ENCODE measurements around the gene MCEE.
"Not testable (repeated sequence)": the region's sequence is repeated elsewhere in the genome, so short reads cannot be mapped to it uniquely, and the experiment has no call there.

The MCEE gene

GRCh38 chr2:71117063-71117462 lies 13.0 kb downstream of the MCEE start:
- H3K4me2 ChIP-seq: no peak overlapping the region
- H4K20me1 ChIP-seq: no peaks in the 10 kb centered on the region
- H3K36me3 ChIP-seq: peaks cover 23 to 79% (median 54%) of the 10 kb centered on the region in 11 experiments
- no peak for TF ChIP-seq Cebpa-rat (IDR thresholded peaks at IDR 0.05)
- no peak overlapping the region for H3K4me3 ChIP-seq
- no peaks in the 10 kb centered on the region for H3K4me1 ChIP-seq
- H3K9ac ChIP-seq: no peak overlapping the region
- 0 out of 22 replicates have a peak, but pooled peaks cover 0 to under 1% (median 0%) of the 10 kb centered on the region in 11 experiments for H3K9me3 ChIP-seq (replicated peaks in 1 of 11)
- no peaks in the 10 kb centered on the region for H3K27me3 ChIP-seq
- H3K27ac ChIP-seq: no peak overlapping the region

DNA sequence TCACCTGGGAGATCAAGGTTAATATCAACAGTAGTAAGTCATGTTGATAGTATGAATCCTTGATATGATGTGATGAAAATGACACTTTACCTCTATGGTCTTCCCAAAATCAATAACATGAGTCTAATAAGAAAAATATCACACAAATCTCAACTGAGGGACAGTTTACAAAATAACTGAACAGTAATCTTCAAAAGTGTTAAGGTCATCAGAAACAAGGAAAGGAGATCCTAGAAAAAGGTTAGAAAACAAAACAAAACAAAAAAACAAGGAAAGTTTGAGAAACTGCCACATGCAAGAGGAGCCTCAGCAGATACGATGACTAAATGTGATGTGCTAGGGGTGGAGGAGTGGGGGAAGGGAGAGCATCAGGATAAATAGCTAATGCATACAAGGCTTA lies 16.2 kb downstream of the MCEE start:
- Histone ChIP-seq H3K4me3 (no peak overlapping the region), H3K27ac (no peak overlapping the region), H4K20me1 (no peaks in the 10 kb centered on the region), H3K9ac (no peak overlapping the region), H3K4me2 (no peak overlapping the region), H3K36me3 (peaks cover 16 to 68% (median 38%) of the 10 kb centered on the region in 11 experiments; a peak in 20 of 22 replicates), H3K27me3 (no peaks in the 10 kb centered on the region), H3K9me3 (replicated peaks in 1 of 11) (no peaks in the 10 kb centered on the region), H3K4me1 (no peaks in the 10 kb centered on the region)
- no peak for TF ChIP-seq Cebpa-rat (IDR thresholded peaks at IDR 0.05)

GRCh38 chr2:71108091-71108490 lies 21.9 kb downstream of the MCEE start:
- no peak for TF ChIP-seq Cebpa-rat (IDR thresholded peaks at IDR 0.05)
- Histone ChIP-seq H3K27ac (no peak overlapping the region), H3K4me1 (no peaks in the 10 kb centered on the region), H3K27me3 (no peaks in the 10 kb centered on the region), H3K36me3 (peaks cover 0 to 41% (median 11%) of the 10 kb centered on the region in 11 experiments; a peak in 11 of 22 replicates), H3K4me2 (no peak overlapping the region), H3K4me3 (no peak overlapping the region), H3K9ac (no peak overlapping the region), H3K9me3 (replicated peaks in 1 of 11) (peaks cover 4 to 35% (median 20%) of the 10 kb centered on the region in 11 experiments; a peak in 19 of 22 replicates), H4K20me1 (no peaks in the 10 kb centered on the region)

DNA sequence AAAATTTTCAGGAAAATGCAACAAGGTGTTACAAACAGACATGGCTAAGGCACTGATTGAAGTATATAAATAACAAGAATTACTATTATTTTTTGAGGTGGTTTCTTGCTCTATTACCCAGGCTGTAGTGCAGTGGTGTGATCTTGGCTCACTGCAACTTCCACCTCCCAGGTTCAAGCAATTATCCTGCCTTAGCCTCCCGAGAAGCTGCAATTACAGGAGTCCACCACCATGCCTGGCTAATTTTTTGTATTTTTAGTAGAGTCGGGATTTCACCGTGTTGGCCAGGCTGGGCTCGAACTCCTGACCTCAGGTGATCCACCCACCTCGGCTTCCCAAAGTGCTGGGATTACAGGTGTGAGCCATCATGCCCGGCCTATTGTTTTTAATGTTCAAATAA lies 23.6 kb downstream of the MCEE start:
- H3K36me3 ChIP-seq: peaks cover 0 to 34% (median 10%) of the 10 kb centered on the region in 11 experiments; a peak in 10 of 22 replicates
- H3K9me3 ChIP-seq (replicated peaks in 1 of 11): peaks cover 4 to 39% (median 20%) of the 10 kb centered on the region in 11 experiments; a peak in 19 of 22 replicates
- H3K27ac ChIP-seq, H3K27me3 ChIP-seq, H3K4me3 ChIP-seq, H3K4me2 ChIP-seq, H3K9ac ChIP-seq, H4K20me1 ChIP-seq: not testable (repeated sequence)
- peaks cover 5 to 11% (median 9%) of the 10 kb centered on the region in 10 experiments; a peak in 18 of 20 replicates for H3K4me1 ChIP-seq

DNA sequence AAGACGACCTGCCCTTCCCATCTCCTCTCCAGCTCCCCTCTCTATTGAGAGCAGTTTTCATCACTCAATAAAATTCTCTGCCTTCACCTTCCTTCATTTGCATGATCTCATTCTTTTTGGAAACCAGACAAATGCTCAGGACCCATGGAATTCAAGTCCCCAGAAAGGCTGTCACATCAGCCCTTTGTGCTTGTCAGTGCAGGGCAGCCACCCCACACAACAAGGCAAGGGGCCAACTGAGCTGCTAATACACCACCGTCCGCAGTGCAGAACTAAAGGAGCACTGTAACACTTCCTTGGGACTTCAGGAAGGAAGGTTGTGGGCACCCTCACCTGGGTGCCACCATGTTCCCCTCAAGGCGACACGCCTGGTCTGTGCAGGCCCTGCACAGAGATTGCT lies 26.2 kb downstream of the MCEE start:
- Histone ChIP-seq H3K27ac (no peak overlapping the region), H4K20me1 (no peaks in the 10 kb centered on the region), H3K9ac (no peak overlapping the region), H3K4me3 (no peak overlapping the region), H3K4me1 (peaks cover 8 to 17% (median 14%) of the 10 kb centered on the region in 10 experiments; a peak in 18 of 20 replicates), H3K9me3 (replicated peaks in 1 of 11) (peaks cover 4 to 39% (median 20%) of the 10 kb centered on the region in 11 experiments; a peak in 19 of 22 replicates), H3K27me3 (no peaks in the 10 kb centered on the region), H3K4me2 (no peak overlapping the region), H3K36me3 (peaks cover 0 to 17% (median under 1%) of the 10 kb centered on the region in 11 experiments; a peak in 6 of 22 replicates)
- no peak for TF ChIP-seq Cebpa-rat (IDR thresholded peaks at IDR 0.05)

GRCh38 chr2:71102981-71103681 lies 26.9 kb downstream of the MCEE start:
- H3K27ac ChIP-seq: no peak overlapping the region

DNA sequence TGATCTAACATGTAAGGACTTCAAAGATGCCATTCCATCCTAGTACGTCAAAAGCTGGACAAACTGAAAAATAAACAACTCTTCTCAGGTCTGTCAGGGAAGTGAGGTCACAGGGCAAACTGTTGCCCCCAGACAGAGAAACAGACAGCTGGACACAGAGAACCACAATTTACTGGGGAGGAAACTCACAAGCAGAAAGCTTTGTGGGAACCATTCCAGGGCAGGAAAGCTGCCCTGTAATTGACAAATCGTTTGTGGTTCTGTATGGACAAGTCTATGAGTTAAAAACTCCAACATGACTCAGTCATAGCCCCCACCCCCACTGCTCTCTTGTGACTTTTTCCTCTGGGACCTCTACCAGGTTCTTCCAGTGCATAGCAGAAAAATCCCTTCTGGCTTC lies 28.4 kb downstream of the MCEE start:
- no peaks in the 10 kb centered on the region for H4K20me1 ChIP-seq
- H3K27ac ChIP-seq: peak overlapping the region in 5 of 11 experiments; percentile 6 to 43 (median 23); a peak in 5 of 22 replicates
- TF ChIP-seq Cebpa-rat (IDR thresholded peaks at IDR 0.05): no peak
- no peak overlapping the region for H3K4me3 ChIP-seq
- H3K4me2 ChIP-seq: peak overlapping the region in 10 of 11 experiments; percentile 13 to 67 (median 50); a peak in 18 of 22 replicates
- H3K9me3 ChIP-seq (replicated peaks in 1 of 11): peaks cover 4 to 38% (median 20%) of the 10 kb centered on the region in 11 experiments; a peak in 19 of 22 replicates
- H3K4me1 ChIP-seq: peaks cover 8 to 17% (median 14%) of the 10 kb centered on the region in 10 experiments; a peak in 18 of 20 replicates
- no peaks in the 10 kb centered on the region for H3K36me3 ChIP-seq
- no peaks in the 10 kb centered on the region for H3K27me3 ChIP-seq
- peak overlapping the region in 3 of 11 experiments; percentile 4 to 31 (median 25); a peak in 3 of 22 replicates for H3K9ac ChIP-seq

More at GRCh38 chr2:71102981-71103681, 26.9 kb downstream of the MCEE start:
- Histone ChIP-seq H3K9me3 (replicated peaks in 1 of 11) (peaks cover 4 to 39% (median 20%) of the 10 kb centered on the region in 11 experiments; a peak in 19 of 22 replicates), H3K36me3 (peaks cover 0 to 10% (median 0%) of the 10 kb centered on the region in 11 experiments; a peak in 2 of 22 replicates), H3K27me3 (no peaks in the 10 kb centered on the region), H3K4me2 (no peak overlapping the region), H3K4me3 (no peak overlapping the region), H4K20me1 (no peaks in the 10 kb centered on the region), H3K4me1 (peaks cover 8 to 17% (median 14%) of the 10 kb centered on the region in 10 experiments; a peak in 18 of 20 replicates), H3K9ac (no peak overlapping the region)
- TF ChIP-seq Cebpa-rat (IDR thresholded peaks at IDR 0.05): no peak

- peaks cover 8 to 17% (median 14%) of the 10 kb centered on the region in 10 experiments; a peak in 18 of 20 replicates for H3K4me1 ChIP-seq
- no peaks in the 10 kb centered on the region for H3K36me3 ChIP-seq
- no peak overlapping the region for H3K27ac ChIP-seq
- H4K20me1 ChIP-seq: no peaks in the 10 kb centered on the region
- H3K27me3 ChIP-seq: no peaks in the 10 kb centered on the region
- H3K9ac ChIP-seq: no peak overlapping the region
- no peak overlapping the region for H3K4me3 ChIP-seq
- peaks cover 4 to 27% (median 17%) of the 10 kb centered on the region in 11 experiments; a peak in 18 of 22 replicates for H3K9me3 ChIP-seq (replicated peaks in 1 of 11)
- H3K4me2 ChIP-seq: no peak overlapping the region
- no peak for TF ChIP-seq Cebpa-rat (IDR thresholded peaks at IDR 0.05)
Observed at GRCh38 chr2:71100195-71100964, 29.6 kb downstream of the MCEE start.

- not testable (repeated sequence) for H3K27ac ChIP-seq; H4K20me1 ChIP-seq; H3K9me3 ChIP-seq (replicated peaks in 1 of 11); H3K9ac ChIP-seq; H3K4me2 ChIP-seq; H3K27me3 ChIP-seq; H3K4me1 ChIP-seq; H3K36me3 ChIP-seq; H3K4me3 ChIP-seq
Observed at GRCh38 chr2:71092491-71093260, 37.4 kb downstream of the MCEE start.

DNA sequence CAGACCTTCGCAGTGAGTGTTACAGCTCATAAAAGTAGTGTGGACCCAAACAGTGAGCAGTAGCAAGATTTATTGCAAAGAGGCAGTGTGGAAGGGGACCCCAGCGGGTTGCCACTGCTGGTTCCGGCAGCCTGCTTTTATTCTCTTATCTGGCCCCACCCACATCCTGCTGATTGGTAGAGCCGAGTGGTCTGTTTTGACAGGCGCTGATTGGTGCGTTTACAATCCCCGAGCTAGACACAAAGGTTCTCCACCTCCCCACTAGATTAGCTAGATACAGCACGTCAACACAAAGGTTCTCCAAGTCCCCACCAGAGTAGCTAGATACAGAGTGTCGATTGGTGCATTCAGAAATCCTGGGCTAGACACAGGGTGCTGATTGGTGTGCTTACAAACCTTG lies 38.2 kb downstream of the MCEE start:
- H3K4me3 ChIP-seq; H3K9ac ChIP-seq; H3K27me3 ChIP-seq; H4K20me1 ChIP-seq; H3K27ac ChIP-seq; H3K36me3 ChIP-seq; H3K9me3 ChIP-seq (replicated peaks in 1 of 11); H3K4me2 ChIP-seq; H3K4me1 ChIP-seq: not testable (repeated sequence)

DNA sequence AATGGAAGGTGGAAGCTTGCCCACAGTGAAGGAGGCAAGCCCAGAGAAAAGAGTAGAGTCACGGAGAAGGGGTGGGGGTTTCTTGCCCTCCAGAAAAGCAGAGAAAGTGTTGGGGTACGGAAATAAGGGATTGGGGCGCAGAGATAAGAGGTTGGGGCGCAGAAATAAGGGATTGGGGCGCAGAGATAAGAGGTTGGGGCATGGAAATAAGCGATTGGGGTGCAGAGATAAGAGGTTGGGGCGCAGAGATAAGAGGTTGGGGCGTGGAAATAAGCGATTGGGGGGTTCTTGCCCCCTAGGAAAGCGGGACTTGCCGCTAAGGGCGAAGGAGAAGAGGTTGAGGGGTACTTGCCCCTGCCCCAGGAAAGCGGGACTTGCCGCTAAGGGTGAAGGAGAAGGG lies 40.6 kb downstream of the MCEE start:
- not testable (repeated sequence) for H3K27me3 ChIP-seq; H3K4me2 ChIP-seq; H3K9ac ChIP-seq; H3K36me3 ChIP-seq; H3K9me3 ChIP-seq (replicated peaks in 1 of 11); H4K20me1 ChIP-seq; H3K4me1 ChIP-seq; H3K27ac ChIP-seq; H3K4me3 ChIP-seq

DNA sequence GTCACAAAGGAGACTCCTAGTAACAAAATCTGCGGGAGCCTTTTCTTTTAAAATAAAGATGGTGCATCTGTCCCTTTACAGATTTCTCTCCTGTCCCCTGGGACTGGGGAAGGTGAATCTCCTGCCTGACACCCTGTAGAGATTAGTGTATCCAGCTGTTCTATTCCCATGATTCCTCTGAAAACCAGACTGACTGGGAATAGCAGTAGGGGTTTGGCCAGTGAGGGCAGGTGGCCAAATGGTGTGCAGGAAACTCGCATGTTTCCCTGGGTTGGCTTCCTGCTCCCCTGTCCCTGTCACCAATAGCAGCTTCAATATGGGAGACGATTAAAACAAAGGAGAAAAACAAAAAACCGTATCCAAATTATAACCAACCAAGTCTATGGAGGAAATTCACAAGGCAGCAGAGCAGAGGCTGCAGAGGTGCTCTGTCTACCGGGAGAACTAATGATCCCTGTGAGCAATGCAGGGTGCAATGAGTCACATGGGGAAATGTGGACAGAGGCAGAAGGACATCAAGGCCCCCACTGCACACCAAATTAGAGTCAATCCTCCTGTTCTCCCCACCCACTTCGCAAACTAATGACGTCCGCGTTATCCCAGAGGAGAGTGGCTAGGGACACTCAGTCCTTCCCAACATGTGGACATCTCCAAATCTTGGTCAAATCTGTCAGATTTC lies 44.6 kb downstream of the MCEE start:
- H3K9me3 ChIP-seq (replicated peaks in 1 of 11): not testable (repeated sequence)

More for the DNA sequence above, 44.6 kb downstream of the MCEE start:
- Histone ChIP-seq H4K20me1 (peaks cover 0 to 25% (median 0%) of the 10 kb centered on the region in 11 experiments; a peak in 2 of 22 replicates), H3K36me3 (peaks cover 0 to 12% (median 3%) of the 10 kb centered on the region in 11 experiments; a peak in 7 of 22 replicates), H3K4me1 (peaks cover 0 to 38% (median 0%) of the 10 kb centered on the region in 10 experiments; a peak in 9 of 20 replicates)
- H3K4me3 ChIP-seq, H3K27me3 ChIP-seq, H3K9ac ChIP-seq, H3K27ac ChIP-seq, H3K4me2 ChIP-seq: not testable (repeated sequence)

All from BLaER1 treated with 17β-estradiol and CSF1 and Interleukin-3, amounts not matched to agents 10 nM and 100 nM (cell line).